ENCODE results near the gene NCOA4.

- TF ChIP-seq EP300 (IDR thresholded peaks at IDR 0.05) = no peak
- no peak for TF ChIP-seq CTCF (IDR thresholded peaks at IDR 0.05)
- TF ChIP-seq POLR2A (IDR thresholded peaks at IDR 0.05) = no peak
Measured at GRCh38 chr10:46050941-46051623, 20.7 kb upstream of the NCOA4 start.

Measured in ovary (tissue), 3 donors.